D721Med (cell line): ENCODE results near the gene ASS1.

ENCODE experiments used
- DNase-seq: peaks from one replicate; pipeline ENCODE4 v3.0.0; 2011; ENCODE audit warnings: low spot score; ENCODE audit not compliant: insufficient read length
- FAIRE-seq: peaks from 2 replicates; lab custom pipeline; 2011; peaks lifted over from hg19 to GRCh38; lab: Jason Lieb, UNC
- CTCF ChIP-seq: IDR thresholded peaks from 2 replicates; pipeline ENCODE4 v1.5.1; 2012; ENCODE audit warnings: mild to moderate bottlenecking, control low read depth; ENCODE audit not compliant: insufficient read depth; ENCODE audit errors: missing control alignments

The ASS1 gene

GRCh38 chr9:130450344-130451003, 5.7 kb downstream of the ASS1 start:
- no peak for TF ChIP-seq CTCF
- DNase-seq (no peak), FAIRE-seq (no peak)

GRCh38 chr9:130451004-130451390, 6.2 kb downstream of the ASS1 start:
- DNase-seq (no peak), FAIRE-seq (no peak)
- no peak for TF ChIP-seq CTCF

DNA sequence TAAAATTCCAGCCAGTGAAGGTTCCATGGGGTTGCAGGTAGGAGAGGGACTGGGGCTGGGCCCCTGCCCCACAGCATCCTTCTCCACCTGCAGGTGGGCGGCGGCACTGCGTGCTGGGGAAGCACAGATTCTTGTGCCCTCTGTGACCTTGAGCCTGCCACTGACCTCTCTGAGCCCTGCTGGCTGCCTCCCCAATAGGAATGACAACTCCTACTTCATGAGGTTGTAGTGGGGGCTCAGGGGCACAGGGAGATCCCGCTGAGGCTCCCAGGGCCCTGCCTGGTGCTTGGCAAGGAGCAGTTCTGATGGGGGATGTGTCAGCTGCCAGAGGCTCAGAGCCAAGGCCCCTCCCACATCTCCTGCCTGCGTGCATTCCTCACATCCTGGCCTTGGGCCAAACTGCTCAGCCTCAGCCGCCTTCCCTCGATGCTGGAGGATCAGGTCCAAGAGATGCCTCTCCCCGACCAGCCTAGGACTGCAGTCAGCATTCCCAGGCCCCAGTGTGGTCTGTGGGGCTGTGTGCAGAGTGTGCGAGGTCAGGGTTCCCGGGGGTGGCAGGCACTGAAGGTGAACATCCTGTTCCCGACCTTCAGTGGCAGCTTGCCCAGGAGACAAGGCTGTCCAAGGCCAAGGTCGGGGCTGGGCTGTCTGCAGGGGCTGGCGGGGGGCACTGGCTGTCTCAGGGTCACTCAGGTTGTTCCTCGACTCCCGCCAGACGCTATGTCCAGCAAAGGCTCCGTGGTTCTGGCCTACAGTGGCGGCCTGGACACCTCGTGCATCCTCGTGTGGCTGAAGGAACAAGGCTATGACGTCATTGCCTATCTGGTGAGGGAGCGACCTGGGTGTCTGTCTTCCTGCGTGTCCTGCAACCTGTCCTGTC, 7.0 kb downstream of the ASS1 start:
- DNase-seq, result no peak
- peak; percentile 19 for TF ChIP-seq CTCF
- no peak for FAIRE-seq

- FAIRE-seq (no peak), DNase-seq (no peak)
- no peak for TF ChIP-seq CTCF
Observed at GRCh38 chr9:130452835-130453234, 8.1 kb downstream of the ASS1 start.

DNA sequence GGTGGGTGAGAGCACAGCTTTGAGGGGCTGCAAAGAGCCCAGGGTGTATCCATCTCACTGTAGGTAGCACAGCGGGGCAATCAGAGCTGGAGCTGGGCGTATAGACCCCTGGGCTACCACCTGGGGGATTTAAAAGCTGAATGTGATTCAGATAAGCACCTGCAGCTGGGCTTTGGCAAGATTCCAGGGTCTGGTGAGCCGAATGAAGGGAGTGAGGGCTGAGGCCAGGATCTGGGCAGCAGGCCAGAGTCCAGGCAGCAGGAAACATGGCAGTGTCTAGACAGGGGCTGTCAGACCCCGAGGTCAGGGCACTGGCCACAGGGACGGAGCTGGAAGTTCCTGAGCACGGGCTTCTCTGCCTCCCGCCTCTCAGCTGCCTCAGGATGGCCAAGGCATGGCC, 8.7 kb downstream of the ASS1 start:
- FAIRE-seq (no peak), DNase-seq (no peak)
- TF ChIP-seq CTCF, result no peak

- DNase-seq (no peak), FAIRE-seq (no peak)
- no peak for TF ChIP-seq CTCF
Observed at GRCh38 chr9:130454096-130454811, 9.5 kb downstream of the ASS1 start.
